Uterus (tissue), 4 donors: ENCODE data around the gene ANKRD13B. TPM values are rescaled to one million over a fixed set of nuclear protein-coding genes. Genes with fewer than 3 reads are reported as not detected.
"Not testable (repeated sequence)": the region's sequence is repeated elsewhere in the genome, so short reads cannot be mapped to it uniquely, and the experiment has no call there.

ENCODE experiments used
- DNase-seq, 2 donors: peaks; one replicate each; pipeline ENCODE4 v3.0.0-alpha.2; 2019 to 2020
- H3K27ac ChIP-seq, 2 donors: fragments of 200-600 bp; sonication (generic); 1 replicate in 1 of 2; 2 replicates in 1 of 2; pipeline ENCODE4 v1.5.1; 2016 to 2018
- H3K27me3 ChIP-seq, 2 donors: fragments of 200-600 bp; sonication (generic); one replicate each; pipeline ENCODE4 v1.5.1; 2018 to 2019; ENCODE audit warnings: control low read depth in 1 of 2
- H3K36me3 ChIP-seq, 2 donors: fragments of 200-600 bp; sonication (generic); one replicate each; pipeline ENCODE4 v1.5.1; 2019; ENCODE audit warnings: control low read depth in 1 of 2
- H3K4me1 ChIP-seq, 2 donors: fragments of 200-600 bp; sonication (generic); one replicate each; pipeline ENCODE4 v1.5.1; 2018 to 2019; ENCODE audit warnings: control low read depth in 1 of 2
- H3K4me3 ChIP-seq, 2 donors: fragments of 200-600 bp; sonication (generic); 1 replicate in 1 of 2; 2 replicates in 1 of 2; pipeline ENCODE4 v1.5.1; 2018 to 2019; ENCODE audit warnings: mild to moderate bottlenecking in 1 of 2
- H3K9me3 ChIP-seq, 2 donors: fragments of 200-600 bp; sonication (generic); one replicate each; pipeline ENCODE4 v1.5.1; 2019; ENCODE audit warnings: control low read depth in 1 of 2
- CTCF ChIP-seq, 4 experiments: fragments of 200-600 bp in 2 of 4; fragments of 450-650 bp in 2 of 4; sonication (generic) in 2 of 4; IDR thresholded peaks; one replicate each; pipeline ENCODE4 v1.5.1; 2016 to 2019; ENCODE audit warnings: antibody characterized with exemption in 4 of 4, mild to moderate bottlenecking in 2 of 4, moderate library complexity in 1 of 4
- POLR2A ChIP-seq, 2 donors: fragments of 450-650 bp; IDR thresholded peaks; one replicate each; pipeline ENCODE4 v1.6.1; 2016; ENCODE audit warnings: antibody characterized with exemption in 2 of 2, mild to moderate bottlenecking in 1 of 2, moderate library complexity in 1 of 2
- intact Hi-C: fragments of 100-400 bp; cut with DNase I; formaldehyde crosslinking; loops from one replicate; pipeline ENCODE4 v1.15.1; 2023; ENCODE audit warnings: low total_unique reads
- total RNA-seq, 4 donors: library from RNA; depleted of rRNA in 3 of 4; stranded (reverse); fragments of >200 nt in 3 of 4; gene quantifications; one replicate each; pipeline versions ENCODE4 v1.1.0 to v1.2.4, GENCODE V29; 2014 to 2023
- donor health status: DM: yes; HTN: yes; CAD: no.

ANKRD13B gene
- total RNA-seq, 4 donors from 2014 or later = 2.8 to 17.0 (median 12.7) TPM

GRCh38 chr17:29650396-29650795 lies 57.5 kb downstream of the ANKRD13B start:
- DNase-seq = no peak
- TF ChIP-seq POLR2A (IDR thresholded peaks at IDR 0.05) (no peak), CTCF (IDR thresholded peaks at IDR 0.05) (no peak)
- H3K4me3 ChIP-seq = no peak overlapping the region
- intact Hi-C loops = no loop called here
- no peaks in the 10 kb centered on the region for H3K36me3 ChIP-seq
- peaks cover 0 to 9% of the 10 kb centered on the region in 2 donors for H3K4me1 ChIP-seq
- no peaks in the 10 kb centered on the region for H3K9me3 ChIP-seq
- peak overlapping the region in 1 of 2 donors; percentile 24 for H3K27ac ChIP-seq
- H3K27me3 ChIP-seq = no peaks in the 10 kb centered on the region

GRCh38 chr17:29651913-29652312 lies 59.0 kb downstream of the ANKRD13B start:
- intact Hi-C loops, H3K36me3 ChIP-seq, DNase-seq, H3K27ac ChIP-seq, H3K27me3 ChIP-seq, H3K9me3 ChIP-seq, H3K4me1 ChIP-seq, H3K4me3 ChIP-seq: not testable (repeated sequence)

GRCh38 chr17:29652976-29653375 lies 60.0 kb downstream of the ANKRD13B start:
- Histone ChIP-seq H3K36me3 (no peaks in the 10 kb centered on the region), H3K9me3 (no peaks in the 10 kb centered on the region), H3K4me1 (no peaks in the 10 kb centered on the region), H3K27ac (no peak overlapping the region), H3K4me3 (no peak overlapping the region), H3K27me3 (no peaks in the 10 kb centered on the region)
- no peak for TF ChIP-seq POLR2A (IDR thresholded peaks at IDR 0.05)
- TF ChIP-seq CTCF (IDR thresholded peaks at IDR 0.05) = no peak
- intact Hi-C loops = no loop called here
- DNase-seq = no peak

GRCh38 chr17:29653995-29654714 lies 61.2 kb downstream of the ANKRD13B start:
- peak overlapping the region in 1 of 2 donors; percentile 27 for H3K27ac ChIP-seq
- no peak for DNase-seq
- H3K9me3 ChIP-seq = no peaks in the 10 kb centered on the region
- H3K4me3 ChIP-seq = no peak overlapping the region
- TF ChIP-seq POLR2A (IDR thresholded peaks at IDR 0.05) (no peak), CTCF (IDR thresholded peaks at IDR 0.05) (no peak)
- no peaks in the 10 kb centered on the region for H3K4me1 ChIP-seq
- intact Hi-C loops = no loop called here
- no peaks in the 10 kb centered on the region for H3K27me3 ChIP-seq
- H3K36me3 ChIP-seq = no peaks in the 10 kb centered on the region

GRCh38 chr17:29655323-29655722 lies 62.4 kb downstream of the ANKRD13B start:
- H3K36me3 ChIP-seq = no peaks in the 10 kb centered on the region
- H3K4me1 ChIP-seq = no peaks in the 10 kb centered on the region
- DNase-seq = no peak
- no peaks in the 10 kb centered on the region for H3K9me3 ChIP-seq
- intact Hi-C loops = no loop called here
- H3K4me3 ChIP-seq = no peak overlapping the region
- TF ChIP-seq POLR2A (IDR thresholded peaks at IDR 0.05) (no peak), CTCF (IDR thresholded peaks at IDR 0.05) (no peak)
- no peaks in the 10 kb centered on the region for H3K27me3 ChIP-seq
- H3K27ac ChIP-seq = no peak overlapping the region
